HG02885 (cell line): ENCODE results near the gene RASSF5.
A peak's percentile ranks its signal among the peaks of the same experiment; 100 is the strongest.

Source experiments
- ATAC-seq: cut with Tn5 transposase; IDR thresholded peaks from one replicate; pipeline ENCODE4 v1.9.1; 2021; ENCODE audit warnings: mild to moderate bottlenecking; ENCODE audit not compliant: unreplicated experiment, poor library complexity

RASSF5 gene

DNA sequence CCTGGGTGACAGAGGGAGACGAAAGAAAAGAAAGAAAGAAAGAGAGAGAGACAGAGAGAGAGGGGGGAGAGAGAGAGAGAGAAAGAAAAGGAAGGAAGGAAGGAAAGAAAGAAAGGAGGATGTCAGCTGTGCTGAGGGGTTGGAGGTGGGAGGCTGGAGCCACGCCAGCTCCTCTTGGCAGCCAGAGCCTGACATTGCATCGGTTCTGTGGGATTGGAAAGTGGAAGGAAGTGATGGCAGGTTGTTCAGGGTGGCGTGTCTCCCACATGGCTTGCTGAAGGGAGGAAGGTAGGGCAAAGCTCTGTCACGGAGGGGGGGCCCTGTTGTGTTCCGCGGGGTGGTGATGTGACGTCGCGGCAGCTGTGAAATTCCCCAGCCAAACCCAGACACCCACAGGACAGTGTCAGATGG, 74.2 kb downstream of the RASSF5 start:
- no peak for ATAC-seq

DNA sequence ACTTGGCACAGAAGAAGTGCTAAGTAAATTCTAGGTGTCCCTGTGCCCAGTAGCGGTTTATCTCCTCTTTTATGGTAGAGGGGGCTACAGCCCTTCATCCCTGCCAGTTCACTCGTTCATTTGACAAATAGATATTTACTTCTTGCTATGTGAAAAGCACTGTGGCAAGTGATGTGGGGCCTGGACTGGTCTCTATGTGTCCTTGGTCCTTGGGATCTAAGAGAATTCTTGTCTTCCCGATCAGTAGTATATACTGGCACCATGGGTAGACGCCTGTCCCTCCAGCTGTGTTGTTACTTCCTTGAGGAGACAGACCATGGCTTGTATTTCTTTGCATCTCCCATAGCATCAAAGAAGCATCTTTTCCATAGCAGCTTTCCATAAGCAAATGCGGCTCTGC, 75.2 kb downstream of the RASSF5 start:
- no peak for ATAC-seq

DNA sequence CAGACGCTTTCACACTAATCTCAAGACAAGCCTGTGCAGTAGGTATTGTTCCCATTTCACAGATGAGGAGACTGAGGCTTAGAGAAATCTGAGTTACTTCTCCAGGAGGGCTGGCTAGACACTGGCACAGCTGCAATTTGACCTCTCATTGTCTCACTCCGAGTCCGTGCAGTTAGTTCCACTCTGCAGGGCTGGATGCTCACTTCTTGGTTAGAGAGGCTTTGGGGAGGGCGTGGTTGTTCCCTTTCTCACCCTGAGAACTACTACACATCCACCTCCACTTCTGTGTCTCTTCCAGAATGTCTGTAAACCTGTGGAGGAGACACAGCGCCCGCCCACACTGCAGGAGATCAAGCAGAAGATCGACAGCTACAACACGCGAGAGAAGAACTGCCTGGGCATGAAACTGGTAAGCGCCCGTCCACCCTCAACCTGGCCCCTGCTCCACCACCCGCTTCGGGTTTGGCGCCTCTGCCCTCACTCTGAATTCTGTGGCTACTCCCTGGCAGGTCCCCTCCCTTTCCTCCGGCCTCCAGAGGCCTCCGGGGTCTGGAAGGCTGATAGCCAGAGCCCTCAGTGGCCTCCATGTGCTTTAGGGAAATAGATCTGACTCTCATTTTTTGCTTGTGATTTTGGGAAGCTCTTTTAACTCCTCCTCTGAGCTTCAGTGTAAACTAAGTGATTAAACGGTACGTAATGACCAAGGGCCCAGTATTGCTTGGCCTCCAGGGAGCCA, 75.8 kb downstream of the RASSF5 start:
- no peak for ATAC-seq

DNA sequence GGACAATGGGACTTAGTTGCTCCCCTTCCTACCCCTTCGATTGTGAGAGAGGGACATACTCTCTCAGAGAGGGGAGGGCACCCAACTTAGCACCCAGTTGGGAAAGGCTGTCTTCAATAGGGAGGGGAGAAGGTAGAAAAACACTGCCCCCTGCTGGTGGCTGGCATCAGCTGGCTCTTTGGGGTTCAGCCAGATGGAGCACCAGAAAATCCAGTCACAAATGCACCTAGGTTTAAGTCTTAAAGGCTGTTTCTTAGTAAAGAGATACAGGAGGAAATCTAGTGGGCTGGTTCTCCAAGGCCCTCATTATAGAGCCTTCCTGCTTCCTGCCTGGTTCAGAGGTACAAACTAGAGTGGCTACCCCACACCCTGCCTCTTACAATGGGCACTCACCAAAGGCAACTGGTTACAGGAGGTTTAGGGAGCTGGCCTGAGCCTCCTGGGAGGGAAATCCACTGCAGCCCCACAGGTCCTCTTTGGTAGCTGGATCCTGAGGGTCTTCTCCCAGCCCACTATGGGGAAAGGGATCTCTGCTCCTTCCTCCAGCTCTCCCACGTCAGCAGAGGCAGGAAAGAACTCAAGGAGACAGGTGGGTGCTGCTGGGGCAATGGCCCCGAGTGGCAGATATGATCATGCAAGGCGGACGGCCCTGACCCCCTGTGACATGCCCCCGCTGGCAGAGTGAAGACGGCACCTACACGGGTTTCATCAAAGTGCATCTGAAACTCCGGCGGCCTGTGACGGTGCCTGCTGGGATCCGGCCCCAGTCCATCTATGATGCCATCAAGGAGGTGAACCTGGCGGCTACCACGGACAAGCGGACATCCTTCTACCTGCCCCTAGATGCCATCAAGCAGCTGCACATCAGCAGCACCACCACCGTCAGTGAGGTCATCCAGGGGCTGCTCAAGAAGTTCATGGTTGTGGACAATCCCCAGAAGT, 76.6 kb downstream of the RASSF5 start:
- ATAC-seq = no peak

DNA sequence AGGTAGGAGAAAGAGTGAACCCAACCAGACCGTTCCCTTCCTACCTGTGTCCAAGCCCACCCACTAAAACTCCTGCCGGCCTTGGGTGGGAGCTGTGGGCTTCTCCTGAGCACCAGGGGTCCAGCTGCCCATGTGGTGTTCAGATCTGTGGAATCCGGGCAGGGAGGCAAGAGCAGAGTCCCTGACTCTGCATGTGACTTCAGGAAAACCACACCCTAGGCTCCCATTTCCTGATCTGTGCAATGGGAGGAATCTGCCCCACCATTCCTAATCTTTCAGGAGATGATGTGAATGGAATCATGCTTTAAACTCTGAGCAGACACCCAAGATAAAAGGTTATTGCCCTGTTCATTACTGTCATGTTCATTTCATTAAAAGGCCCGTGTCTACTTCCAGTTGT, 77.4 kb downstream of the RASSF5 start:
- no peak for ATAC-seq

DNA sequence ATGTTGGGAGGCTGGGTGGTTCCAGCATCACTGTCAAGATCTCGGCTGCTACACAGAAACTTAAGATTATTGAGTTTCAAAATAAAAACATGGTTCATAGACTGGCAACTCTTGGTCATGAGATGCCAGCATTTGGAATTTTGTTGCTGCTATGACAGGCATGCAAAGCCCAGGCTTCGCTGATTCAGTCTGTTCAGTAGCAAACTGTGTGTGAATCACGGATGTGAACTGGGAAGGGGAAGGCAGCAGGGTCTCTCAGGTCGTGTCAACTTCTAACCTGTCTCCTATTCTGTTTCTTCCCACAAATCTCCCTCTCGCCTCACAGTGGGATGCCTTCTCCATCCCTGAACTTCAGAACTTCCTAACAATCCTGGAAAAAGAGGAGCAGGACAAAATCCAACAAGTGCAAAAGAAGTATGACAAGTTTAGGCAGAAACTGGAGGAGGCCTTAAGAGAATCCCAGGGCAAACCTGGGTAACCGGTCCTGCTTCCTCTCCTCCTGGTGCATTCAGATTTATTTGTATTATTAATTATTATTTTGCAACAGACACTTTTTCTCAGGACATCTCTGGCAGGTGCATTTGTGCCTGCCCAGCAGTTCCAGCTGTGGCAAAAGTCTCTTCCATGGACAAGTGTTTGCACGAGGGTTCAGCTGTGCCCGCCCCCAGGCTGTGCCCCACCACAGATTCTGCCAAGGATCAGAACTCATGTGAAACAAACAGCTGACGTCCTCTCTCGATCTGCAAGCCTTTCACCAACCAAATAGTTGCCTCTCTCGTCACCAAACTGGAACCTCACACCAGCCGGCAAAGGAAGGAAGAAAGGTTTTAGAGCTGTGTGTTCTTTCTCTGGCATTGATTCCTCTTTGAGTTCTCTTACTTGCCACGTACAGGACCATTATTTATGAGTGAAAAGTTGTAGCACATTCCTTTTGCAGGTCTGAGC, 79.4 kb downstream of the RASSF5 start:
- no peak for ATAC-seq

DNA sequence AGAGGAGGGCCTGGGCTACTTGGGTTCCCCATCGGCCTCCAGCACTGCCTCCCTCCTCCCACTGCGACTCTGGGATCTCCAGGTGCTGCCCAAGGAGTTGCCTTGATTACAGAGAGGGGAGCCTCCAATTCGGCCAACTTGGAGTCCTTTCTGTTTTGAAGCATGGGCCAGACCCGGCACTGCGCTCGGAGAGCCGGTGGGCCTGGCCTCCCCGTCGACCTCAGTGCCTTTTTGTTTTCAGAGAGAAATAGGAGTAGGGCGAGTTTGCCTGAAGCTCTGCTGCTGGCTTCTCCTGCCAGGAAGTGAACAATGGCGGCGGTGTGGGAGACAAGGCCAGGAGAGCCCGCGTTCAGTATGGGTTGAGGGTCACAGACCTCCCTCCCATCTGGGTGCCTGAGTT, 80.6 kb downstream of the RASSF5 start:
- no peak for ATAC-seq

DNA sequence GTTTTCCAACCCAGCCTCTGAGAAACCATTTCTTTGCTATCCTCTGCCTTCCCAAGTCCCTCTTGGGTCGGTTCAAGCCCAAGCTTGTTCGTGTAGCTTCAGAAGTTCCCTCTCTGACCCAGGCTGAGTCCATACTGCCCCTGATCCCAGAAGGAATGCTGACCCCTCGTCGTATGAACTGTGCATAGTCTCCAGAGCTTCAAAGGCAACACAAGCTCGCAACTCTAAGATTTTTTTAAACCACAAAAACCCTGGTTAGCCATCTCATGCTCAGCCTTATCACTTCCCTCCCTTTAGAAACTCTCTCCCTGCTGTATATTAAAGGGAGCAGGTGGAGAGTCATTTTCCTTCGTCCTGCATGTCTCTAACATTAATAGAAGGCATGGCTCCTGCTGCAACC, 81.2 kb downstream of the RASSF5 start:
- no peak for ATAC-seq

DNA sequence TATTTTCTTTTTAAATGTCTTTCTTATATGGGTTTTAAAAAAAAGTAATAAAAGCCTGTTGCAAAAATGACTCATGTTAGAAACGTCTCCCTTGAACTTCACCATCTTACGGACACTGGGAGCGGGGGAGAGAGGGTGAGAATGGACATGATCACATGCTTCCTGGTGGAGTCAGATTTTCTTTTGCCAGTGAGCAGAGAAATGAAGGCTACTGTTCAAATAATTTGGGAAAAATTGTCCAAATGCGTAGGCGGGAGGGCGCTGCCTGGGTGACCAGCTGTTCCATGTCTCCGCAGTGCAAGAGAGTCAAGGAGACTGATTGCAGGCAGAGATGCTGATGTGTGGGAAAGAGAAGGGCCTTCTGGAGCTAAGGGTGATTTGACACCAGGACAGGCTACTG, 81.9 kb downstream of the RASSF5 start:
- ATAC-seq = no peak

DNA sequence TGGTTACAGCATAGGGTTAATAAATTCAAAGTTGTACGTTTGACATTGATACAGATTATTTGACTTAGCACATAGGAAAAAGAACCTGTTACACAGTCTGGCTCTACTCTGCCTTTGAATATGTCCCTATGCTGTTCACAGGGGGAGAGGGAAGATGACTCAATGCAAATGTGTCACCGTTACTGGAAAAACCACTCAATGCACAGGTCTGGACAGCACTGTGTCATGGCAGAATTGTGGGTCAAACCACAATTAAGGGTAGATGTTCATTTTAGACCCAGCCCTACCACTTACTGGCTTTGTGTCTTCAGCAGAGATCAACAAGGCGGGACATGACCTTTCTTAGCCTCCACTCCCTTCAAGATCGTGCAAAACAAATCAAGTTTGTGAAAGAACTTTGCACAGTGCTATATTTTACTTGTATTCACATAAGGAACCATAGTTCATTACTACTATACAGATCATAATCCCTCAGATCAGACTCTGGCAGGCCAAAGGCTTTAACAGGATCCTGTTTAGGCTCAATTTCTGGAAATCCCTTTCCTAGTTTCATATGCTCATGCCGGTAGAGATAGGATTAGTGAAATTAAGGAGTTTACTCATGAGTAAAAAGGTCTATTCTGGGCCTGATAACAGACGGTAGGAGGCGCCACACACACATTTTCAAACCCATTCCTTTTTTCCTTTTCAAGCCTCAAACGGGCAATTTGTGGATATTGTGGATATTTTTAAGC, 82.9 kb downstream of the RASSF5 start:
- peak; percentile 78 for ATAC-seq

DNA sequence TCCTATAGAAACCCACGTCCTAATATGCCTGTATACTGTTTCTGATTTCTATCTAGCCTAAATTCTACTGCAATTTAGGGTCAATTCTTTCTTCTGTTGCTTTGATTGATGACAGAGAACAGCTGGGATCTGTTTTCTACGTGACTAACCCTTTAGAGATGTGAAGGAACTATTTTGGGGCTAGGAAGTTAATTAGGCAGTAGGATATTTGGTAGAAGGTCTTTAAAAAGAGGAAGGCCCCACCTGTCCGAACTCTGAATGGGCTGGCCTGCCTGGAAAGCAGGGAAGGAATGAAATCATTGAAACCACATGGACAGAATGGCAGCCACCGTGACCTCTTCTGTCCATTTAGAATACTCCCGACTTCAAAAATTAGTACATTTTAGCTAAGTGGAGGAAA, 83.9 kb downstream of the RASSF5 start:
- no peak for ATAC-seq

DNA sequence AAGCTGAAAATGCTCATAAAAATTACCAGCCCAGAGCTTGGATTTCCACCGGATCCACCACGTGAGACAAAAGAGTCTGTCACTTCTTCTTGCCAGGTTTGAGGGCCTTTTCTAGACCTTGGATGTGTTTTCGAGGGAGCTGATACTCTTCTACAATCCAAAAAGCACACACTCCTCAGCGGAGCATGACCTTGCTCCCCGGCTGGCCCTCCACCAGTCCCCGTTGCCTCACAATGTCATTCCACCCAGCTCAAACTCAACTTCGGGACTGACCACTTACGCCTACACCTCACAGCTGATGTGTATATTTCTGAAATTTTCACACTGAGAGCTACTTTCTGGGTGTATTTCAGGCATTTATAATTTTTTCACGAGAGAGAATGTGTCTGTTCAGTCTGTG, 84.4 kb downstream of the RASSF5 start:
- ATAC-seq = no peak

DNA sequence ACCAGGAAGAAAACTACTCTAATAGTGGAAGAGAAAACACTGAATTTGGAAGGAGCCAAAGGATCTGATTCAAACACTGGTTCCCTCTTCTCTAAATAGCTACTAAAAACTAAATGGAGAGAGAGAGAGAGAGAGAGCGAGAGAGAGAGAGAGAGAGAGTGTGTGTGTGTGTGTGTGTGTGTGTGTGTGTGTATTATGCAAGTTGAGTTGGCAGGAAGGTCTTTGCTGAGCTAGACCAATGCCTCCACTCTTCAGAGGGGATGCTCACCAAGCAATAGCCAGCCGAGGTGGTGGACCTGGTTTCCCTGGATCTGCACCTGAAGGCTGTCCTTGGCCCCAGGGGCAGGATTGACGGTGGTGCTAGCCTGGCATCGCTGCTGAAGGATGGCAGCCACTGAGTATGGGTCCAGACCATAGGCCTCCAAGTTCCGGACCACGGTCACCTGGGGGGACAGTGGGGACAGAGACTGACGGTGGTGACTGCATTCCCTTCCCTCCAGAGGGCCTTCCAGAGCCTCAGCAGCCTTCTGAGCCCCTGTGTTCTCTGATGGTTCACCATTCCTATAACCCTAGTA, 86.1 kb downstream of the RASSF5 start:
- ATAC-seq = no peak

DNA sequence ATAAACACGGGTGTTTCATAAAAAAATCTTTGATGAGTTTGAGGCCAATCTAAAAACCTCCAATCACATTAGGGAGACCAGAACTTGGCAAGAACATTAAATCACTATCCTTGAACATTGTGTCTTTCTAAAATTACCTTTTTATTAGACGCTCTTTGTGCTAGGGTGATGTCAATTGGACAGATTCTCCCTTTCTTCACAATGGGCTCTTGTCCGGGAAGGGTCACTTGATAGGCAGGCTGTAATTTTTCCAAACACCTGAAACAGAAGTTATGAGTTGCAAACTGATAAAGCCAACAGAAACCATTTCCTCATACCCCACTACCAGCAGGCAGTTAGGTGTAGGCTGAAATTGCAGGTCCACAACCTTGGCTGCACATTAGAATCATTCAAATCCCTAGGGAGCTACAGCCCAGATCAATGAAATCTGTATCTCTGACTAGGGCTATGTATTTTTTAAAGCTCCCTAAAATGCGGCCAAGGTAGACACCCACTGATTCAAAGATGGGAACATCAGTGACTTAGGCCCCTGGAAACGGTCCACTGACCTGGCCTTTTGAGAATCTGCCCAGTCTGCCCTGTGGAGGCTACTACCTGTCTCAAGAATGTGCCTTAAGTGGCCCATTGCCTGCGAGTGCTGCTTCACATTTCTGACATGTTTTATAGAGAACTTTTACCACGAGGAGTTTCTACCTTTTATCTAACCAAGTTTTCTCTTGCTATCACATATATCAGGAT, 88.4 kb downstream of the RASSF5 start:
- no peak for ATAC-seq

DNA sequence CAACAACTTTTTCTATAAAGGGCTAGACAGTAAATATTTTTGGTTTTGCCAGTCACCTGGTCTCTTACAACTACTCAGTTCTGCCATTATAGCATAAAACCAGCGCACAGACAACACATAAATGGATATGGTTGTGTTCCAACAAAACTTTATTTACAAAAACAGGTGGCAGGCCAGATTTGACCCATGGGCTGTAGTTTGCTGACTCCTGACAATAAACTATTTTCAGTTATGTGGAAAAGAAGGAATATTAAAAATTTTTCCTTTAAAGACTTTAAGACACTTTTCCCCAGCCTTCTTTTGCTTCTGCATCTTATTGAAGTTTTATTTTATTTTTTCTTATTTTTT, 89.0 kb downstream of the RASSF5 start:
- no peak for ATAC-seq

DNA sequence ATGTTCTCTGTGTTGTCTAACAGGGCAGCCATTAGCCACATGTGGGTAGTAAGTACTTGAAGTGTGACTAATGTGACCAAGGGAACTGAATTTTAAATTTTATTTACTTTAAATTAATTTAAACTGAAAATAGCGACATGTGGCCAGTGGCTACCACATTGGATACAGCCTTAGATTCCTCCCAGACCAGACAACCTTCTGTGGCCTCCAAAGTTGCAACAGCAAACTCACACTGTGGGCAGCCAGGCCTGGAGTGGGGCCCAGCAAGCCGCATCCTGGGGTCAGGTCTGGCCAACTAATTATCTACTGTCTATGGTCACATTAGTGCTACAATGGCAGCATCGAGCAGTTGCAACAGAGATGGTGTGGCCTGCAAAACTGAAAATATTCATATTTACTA, 93.2 kb downstream of the RASSF5 start:
- ATAC-seq = no peak

DNA sequence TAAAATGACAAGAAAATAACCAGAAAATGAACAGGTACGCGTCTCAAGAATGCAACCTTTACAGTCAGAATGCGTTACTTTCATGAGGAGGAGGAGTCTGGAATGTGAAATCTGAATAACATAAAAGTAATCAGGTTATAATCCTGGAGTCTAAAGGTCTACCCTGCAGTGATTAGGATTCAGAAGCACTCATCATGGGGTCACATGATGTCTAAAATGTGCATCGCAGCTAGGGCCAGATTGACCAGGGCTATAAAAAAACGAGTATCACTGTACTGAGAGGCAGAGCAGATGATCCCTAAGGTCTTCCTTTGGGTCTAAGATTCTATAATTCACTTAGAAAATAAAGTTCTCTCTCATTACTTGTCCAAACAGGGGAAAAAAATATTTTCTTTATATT, 97.5 kb downstream of the RASSF5 start:
- ATAC-seq = no peak

DNA sequence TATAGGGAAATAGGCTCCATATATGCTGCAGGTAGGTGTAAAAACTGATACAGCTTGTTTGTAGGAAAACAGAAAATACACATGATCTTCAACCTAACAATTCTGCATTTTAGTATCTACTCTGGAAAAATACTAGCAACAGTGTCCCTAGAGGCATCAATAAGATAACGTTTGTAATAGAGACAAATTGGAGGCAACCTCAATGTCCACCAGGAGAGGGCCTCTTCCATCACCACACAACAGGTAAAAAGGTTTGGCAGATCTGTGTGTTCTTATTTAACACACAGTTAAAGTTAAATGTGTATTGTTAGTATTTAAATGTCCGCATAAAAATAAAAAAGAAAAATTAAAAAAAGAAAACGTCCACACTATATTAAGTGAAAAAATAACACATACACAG, 99.5 kb downstream of the RASSF5 start:
- no peak for ATAC-seq

DNA sequence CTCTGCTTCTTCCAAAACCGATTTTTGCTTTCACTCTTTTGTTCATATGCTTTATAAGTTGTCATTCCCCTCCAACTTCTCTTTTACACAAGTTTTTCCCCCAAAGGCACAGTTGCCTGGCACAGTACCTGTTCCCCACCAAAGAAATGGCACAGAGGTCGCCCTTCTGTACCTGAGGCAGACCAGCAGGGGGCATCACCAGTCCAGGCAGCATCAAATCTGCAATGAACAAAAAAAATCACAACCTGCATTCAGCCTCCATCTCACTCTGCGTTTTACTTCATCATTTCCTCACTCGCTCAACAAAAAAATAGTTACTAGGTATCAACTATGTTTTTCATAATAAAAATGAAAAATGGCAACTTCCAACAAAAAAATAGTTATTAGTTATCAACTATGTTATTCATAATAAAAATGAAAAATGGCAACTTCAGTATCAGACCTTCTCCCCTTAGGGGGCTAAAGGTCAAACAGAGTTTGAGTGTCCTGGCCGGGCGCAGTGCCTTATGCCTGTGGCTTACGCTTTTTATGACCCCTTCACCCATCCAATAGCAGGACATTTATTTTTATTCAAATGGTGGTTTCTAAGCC, 100.9 kb downstream of the RASSF5 start:
- no peak for ATAC-seq
